Body of pancreas (tissue), 4 donors: Measurements from ENCODE around the gene RASGRP4. TPM values are rescaled to one million over a fixed set of nuclear protein-coding genes. Genes with fewer than 3 reads are reported as not detected.

ENCODE experiments used
- ATAC-seq: fragments of 150-250 bp; one replicate; pipeline ENCODE4 v1.9.1; 2016
- DNase-seq, 4 donors: peaks; one replicate each; pipeline ENCODE4 v3.0.0-alpha.2; 2019
- H3K27ac ChIP-seq, 4 donors: fragments of 200-600 bp; sonication (generic); 1 replicate in 3 of 4; 2 replicates in 1 of 4; pipeline versions ENCODE4 v1.5.1 to v1.6.1; 2016 to 2019; ENCODE audit warnings: mild to moderate bottlenecking in 1 of 4, mixed read lengths in 1 of 4, moderate library complexity in 1 of 4
- H3K27me3 ChIP-seq, 2 donors: fragments of 200-600 bp; sonication (generic); one replicate each; pipeline ENCODE4 v1.6.0; 2016; ENCODE audit warnings: mild to moderate bottlenecking in 1 of 2
- H3K36me3 ChIP-seq, 2 donors: fragments of 200-600 bp; sonication (generic); replicated peaks in 1 of 2; 2 replicates each; pipeline ENCODE4 v1.5.1; 2016; ENCODE audit warnings: low read depth in 2 of 2; ENCODE audit not compliant: insufficient read depth in 1 of 2
- H3K4me1 ChIP-seq: fragments of 200-600 bp; sonication (generic); one replicate; pipeline ENCODE4 v1.6.0; 2016
- H3K4me3 ChIP-seq, 2 donors: fragments of 200-600 bp; sonication (generic); 1 replicate in 1 of 2; 2 replicates in 1 of 2; pipeline ENCODE4 v1.5.1; 2016 to 2019
- H3K9me3 ChIP-seq, 3 donors: fragments of 200-600 bp; sonication (generic); 1 replicate in 2 of 3; 2 replicates in 1 of 3; pipeline ENCODE4 v1.5.1; 2016
- POLR2A ChIP-seq, 3 donors: fragments of 450-650 bp; IDR thresholded peaks; one replicate each; pipeline ENCODE4 v1.6.1; 2016; ENCODE audit warnings: antibody characterized with exemption in 3 of 3, mild to moderate bottlenecking in 2 of 3
- WGBS, 2 donors: methylation state at CpG; one replicate each; pipeline ENCODE4 v1.1.5; 2017; 5-methylcytosine and 5-hydroxymethylcytosine counted together
- intact Hi-C: fragments of 100-400 bp; cut with DNase I; formaldehyde crosslinking; loops from one replicate; pipeline ENCODE4 v1.15.1; 2023
- total RNA-seq, 2 donors: library from RNA; depleted of rRNA; stranded (reverse); fragments of >200 nt; gene quantifications; one replicate each; pipeline ENCODE4 v1.1.0, GENCODE V29; 2016
- TF ChIP-seq, protein P1 (sequence below), 7 experiments: fragments of 450-650 bp in 4 of 7; fragments of 200-600 bp in 3 of 7; sonication (generic) in 3 of 7; IDR thresholded peaks; one replicate each; pipeline ENCODE4 v1.5.1; 2016 to 2019; ENCODE audit warnings: antibody characterized with exemption in 7 of 7

RASGRP4 gene
- total RNA-seq, 2 donors from 2014 or later, result 1.6 to 4.6 TPM

DNA sequence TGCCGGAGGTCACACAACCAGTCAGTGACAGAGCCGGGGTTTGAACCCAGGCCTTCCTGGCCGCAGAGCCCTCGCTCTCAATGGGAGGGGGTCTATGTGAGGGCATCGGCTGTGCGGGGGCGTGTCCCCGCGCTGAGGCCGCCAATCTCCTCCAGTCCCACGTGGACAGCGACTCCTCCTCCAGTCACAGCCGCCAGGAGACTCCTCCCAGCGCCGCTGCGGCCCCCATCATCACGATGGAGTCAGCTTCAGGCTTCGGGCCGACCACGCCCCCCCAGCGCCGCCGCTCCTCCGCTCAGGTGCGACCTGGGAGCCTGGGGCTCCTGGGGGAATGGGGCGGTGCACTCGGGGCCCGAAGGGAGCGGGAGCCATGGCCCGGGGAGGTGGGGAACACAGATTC, 31.5 kb downstream of the RASGRP4 start:
- TF ChIP-seq, protein P1, sequence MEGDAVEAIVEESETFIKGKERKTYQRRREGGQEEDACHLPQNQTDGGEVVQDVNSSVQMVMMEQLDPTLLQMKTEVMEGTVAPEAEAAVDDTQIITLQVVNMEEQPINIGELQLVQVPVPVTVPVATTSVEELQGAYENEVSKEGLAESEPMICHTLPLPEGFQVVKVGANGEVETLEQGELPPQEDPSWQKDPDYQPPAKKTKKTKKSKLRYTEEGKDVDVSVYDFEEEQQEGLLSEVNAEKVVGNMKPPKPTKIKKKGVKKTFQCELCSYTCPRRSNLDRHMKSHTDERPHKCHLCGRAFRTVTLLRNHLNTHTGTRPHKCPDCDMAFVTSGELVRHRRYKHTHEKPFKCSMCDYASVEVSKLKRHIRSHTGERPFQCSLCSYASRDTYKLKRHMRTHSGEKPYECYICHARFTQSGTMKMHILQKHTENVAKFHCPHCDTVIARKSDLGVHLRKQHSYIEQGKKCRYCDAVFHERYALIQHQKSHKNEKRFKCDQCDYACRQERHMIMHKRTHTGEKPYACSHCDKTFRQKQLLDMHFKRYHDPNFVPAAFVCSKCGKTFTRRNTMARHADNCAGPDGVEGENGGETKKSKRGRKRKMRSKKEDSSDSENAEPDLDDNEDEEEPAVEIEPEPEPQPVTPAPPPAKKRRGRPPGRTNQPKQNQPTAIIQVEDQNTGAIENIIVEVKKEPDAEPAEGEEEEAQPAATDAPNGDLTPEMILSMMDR (IDR thresholded peaks at IDR 0.05), result no peak
- TF ChIP-seq POLR2A (IDR thresholded peaks at IDR 0.05), result no peak
- Histone ChIP-seq H3K36me3 (no peaks in the 10 kb centered on the region), H3K4me3 (no peak overlapping the region), H3K27ac (no peak overlapping the region), H3K27me3 (peaks cover 0 to 11% of the 10 kb centered on the region in 2 donors), H3K9me3 (no peaks in the 10 kb centered on the region), H3K4me1 (peaks cover 5% of the 10 kb centered on the region)
- intact Hi-C loops, result loop anchor here (10.0 kb wide), 1 partner anchor 220 kb away; the partner anchor contains the start of genes EIF3K and MAP4K1
- 4 to 9% methylated on average over 23 of the region's 30 CpGs for WGBS, 2 donors
- ATAC-seq (no peak), DNase-seq (no peak)

DNA sequence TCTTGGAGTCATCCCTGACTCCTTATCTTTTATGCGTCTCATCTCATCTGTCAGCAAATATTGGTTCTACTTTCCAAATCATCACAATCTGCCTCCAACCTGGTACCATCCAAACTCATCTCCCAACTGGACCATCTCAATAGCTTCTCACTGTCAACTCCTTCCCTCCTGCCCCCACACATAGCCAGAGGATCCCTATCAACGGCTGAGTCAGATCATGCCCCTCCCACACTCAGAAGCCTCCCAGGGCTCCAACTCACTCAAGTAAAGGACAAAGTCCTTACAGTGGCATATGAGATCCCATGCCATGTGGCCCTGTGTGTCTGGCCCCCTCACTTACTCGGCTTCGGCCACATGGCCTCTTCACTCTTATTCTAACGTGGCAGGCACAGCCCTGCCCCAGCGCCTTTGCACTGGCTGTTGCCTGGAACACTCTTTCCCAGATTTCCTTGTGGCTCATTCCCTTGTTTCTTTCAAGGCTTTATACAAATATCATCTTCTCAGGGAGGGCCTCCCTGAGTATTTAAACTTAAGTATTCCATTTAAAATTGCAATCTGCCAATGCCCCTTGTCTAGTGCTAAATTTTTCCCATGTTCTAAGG, 33.2 kb downstream of the RASGRP4 start:
- Histone ChIP-seq H3K27ac (no peak overlapping the region), H3K27me3 (peaks cover 0 to 6% of the 10 kb centered on the region in 2 donors), H3K9me3 (no peaks in the 10 kb centered on the region), H3K4me1 (peaks cover 19% of the 10 kb centered on the region), H3K4me3 (no peak overlapping the region), H3K36me3 (no peaks in the 10 kb centered on the region)
- DNase-seq (no peak), ATAC-seq (no peak)
- WGBS, 2 donors, result 56 to 65% methylated on average over 6 of the region's 6 CpGs
- intact Hi-C loops, result loop anchor here (10.0 kb wide), 1 partner anchor 222 kb away; the partner anchor contains the start of genes EIF3K and MAP4K1
- TF ChIP-seq, protein P1 (IDR thresholded peaks at IDR 0.05), result no peak
- no peak for TF ChIP-seq POLR2A (IDR thresholded peaks at IDR 0.05)

DNA sequence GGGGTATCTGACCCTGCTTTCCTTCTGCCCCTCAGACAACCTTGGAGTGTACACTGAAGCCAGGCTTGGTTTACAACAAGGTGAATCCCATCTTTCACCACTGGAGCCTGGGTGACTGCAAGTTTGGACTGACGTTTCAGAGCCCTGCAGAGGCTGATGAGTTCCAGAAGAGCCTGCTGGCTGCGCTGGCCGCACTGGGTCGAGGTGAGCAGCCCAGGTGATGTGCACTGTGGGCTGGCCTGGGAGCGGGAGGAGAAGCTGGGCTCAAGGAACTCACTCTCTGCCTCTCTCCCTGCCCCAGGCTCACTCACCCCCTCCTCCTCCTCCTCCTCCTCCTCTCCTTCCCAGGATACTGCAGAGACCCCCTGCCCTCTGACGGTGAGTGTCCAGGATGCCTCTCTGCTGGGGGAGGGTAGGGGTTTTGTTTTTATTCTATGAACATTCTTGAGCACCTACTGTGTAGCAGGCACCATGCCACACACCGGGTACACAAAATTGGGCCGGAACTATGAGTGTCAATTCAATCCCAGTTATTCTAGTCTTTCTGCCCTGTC, 34.0 kb downstream of the RASGRP4 start:
- H3K4me1 ChIP-seq, result peaks cover 27% of the 10 kb centered on the region
- intact Hi-C loops, result loop anchor here (10.0 kb wide), 1 partner anchor 223 kb away; the partner anchor contains the start of genes EIF3K and MAP4K1

DNA sequence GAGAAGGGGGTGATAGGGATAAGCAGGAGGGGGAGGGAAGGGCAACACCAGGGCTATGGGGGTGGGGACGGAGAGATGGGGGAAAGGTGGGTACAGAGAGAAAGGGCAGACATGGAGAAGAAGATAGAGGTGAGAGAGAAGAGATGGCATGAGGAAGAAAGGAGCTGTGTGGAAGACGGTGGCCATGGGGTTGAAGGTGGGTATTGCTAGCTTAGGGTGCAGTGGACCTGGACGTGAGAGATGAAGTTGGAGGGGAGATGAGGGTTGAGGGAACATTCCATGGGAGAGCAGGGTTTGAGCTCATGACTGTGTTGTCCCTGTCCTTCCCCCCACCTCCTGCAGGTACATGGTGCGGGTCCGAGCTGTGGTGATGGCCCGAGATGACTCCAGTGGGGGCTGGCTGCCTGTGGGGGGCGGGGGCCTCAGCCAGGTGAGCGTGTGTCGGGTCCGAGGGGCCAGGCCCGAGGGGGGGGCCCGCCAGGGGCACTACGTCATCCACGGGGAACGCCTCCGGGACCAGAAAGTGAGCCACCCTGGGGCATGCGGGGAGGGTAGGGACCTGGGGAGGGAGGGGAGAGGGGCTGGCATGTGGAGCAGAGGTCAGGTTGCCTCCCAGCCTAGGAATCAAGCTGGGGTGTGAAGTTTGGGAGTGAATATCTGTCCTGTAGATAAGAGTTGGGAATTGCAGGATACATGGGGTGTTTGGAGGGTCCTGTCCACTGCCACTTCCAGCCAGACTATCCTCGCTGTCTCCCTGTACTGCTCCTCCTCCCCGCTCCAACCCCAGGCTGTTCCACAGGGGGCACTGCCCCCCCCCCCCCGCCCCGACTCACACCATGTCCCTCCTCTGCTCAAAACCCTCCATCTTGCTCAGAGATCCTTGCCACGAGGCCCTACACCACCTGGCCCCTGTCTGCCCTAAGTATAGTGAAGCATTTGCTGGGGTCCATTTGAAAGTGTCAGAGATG, 35.8 kb downstream of the RASGRP4 start:
- H3K27me3 ChIP-seq, result peaks cover 0 to 6% of the 10 kb centered on the region in 2 donors
- TF ChIP-seq, protein P1 (IDR thresholded peaks at IDR 0.05), result no peak
- no peak for TF ChIP-seq POLR2A (IDR thresholded peaks at IDR 0.05)
- H3K27ac ChIP-seq, result no peak overlapping the region
- H3K9me3 ChIP-seq, result no peaks in the 10 kb centered on the region
- H3K4me3 ChIP-seq, result no peak overlapping the region
- peaks cover 34% of the 10 kb centered on the region for H3K4me1 ChIP-seq
- no peaks in the 10 kb centered on the region for H3K36me3 ChIP-seq
- 51 to 53% methylated on average over 16 to 20 of the region's 22 CpGs for WGBS, 2 donors
- intact Hi-C loops, result loop anchor here (10.0 kb wide), 1 partner anchor 225 kb away; the partner anchor contains the start of genes EIF3K and MAP4K1
- no peak for ATAC-seq
- no peak for DNase-seq

More for the DNA sequence above, 34.0 kb downstream of the RASGRP4 start:
- Histone ChIP-seq H3K9me3 (no peaks in the 10 kb centered on the region), H3K27ac (no peak overlapping the region), H3K4me3 (no peak overlapping the region), H3K27me3 (peaks cover 0 to 6% of the 10 kb centered on the region in 2 donors), H3K36me3 (no peaks in the 10 kb centered on the region)
- 48 to 64% methylated on average over 6 to 8 of the region's 8 CpGs for WGBS, 2 donors
- TF ChIP-seq, protein P1 (IDR thresholded peaks at IDR 0.05), result no peak
- TF ChIP-seq POLR2A (IDR thresholded peaks at IDR 0.05), result no peak
- DNase-seq (no peak), ATAC-seq (no peak)
